GM19467 (cell line): ENCODE measurements around the gene RUNX1.

Source experiments
- ATAC-seq: cut with Tn5 transposase; IDR thresholded peaks from one replicate; pipeline ENCODE4 v1.9.1; 2021; ENCODE audit warnings: mild to moderate bottlenecking, moderate library complexity; ENCODE audit not compliant: unreplicated experiment

The RUNX1 gene

DNA sequence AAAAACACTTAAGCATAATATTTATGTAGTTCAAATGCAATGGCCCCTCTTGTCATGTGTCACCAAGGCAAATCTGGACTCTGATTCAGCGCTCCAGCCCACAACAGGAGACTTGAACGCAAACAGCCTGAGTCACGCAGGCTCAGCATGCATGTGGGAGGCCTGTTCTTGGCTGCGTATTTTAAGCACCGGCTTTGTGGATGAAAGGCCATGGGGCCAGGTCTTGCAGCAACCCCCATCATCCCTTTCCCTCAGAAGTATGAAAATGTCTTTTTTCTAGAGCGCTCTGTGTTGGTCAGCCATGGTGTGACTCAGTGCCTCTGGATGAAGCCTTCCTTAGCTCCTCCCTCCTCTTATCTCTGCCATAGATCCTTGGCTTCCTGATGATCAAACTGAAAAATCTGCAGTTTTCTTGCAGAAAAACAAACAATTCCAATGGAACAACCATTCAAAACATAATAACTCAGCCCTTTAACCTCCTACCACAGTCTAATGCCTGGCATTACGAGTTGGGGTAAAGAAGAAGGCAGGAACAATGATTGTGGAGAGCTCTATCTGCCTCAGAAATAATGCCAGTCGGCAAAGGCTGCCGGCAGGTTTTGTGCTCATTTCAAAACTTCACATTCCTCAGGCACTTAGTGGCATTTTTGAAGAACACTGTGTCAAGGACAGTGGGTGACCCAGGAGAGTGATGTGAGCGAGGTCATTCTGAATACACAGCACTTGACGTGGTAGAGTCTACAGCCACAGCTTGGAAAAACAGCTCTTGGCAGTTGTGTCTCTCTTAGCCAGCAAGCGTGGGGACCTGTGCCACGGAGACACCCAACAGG is 212.8 kb downstream of the RUNX1 start:
- ATAC-seq = no peak

DNA sequence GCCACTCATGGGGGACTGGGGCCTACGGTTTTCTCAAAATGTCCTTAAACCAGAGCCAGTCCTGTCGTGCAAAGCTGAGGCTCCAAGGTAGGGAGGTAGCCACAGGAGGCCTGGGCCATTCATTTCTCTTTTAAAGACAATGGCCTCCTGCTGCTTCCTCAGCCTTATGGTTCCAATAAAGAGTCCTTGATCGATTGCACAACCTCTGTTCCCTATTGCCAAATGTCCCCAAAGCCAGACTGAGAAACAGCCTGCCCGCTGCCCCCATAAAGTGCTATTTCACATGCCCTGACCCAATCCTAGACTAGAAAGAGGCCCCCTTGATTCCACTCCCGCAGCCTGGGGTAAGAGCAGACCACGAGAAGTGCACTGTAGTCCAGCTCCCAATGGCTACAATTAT is 213.6 kb downstream of the RUNX1 start:
- no peak for ATAC-seq

DNA sequence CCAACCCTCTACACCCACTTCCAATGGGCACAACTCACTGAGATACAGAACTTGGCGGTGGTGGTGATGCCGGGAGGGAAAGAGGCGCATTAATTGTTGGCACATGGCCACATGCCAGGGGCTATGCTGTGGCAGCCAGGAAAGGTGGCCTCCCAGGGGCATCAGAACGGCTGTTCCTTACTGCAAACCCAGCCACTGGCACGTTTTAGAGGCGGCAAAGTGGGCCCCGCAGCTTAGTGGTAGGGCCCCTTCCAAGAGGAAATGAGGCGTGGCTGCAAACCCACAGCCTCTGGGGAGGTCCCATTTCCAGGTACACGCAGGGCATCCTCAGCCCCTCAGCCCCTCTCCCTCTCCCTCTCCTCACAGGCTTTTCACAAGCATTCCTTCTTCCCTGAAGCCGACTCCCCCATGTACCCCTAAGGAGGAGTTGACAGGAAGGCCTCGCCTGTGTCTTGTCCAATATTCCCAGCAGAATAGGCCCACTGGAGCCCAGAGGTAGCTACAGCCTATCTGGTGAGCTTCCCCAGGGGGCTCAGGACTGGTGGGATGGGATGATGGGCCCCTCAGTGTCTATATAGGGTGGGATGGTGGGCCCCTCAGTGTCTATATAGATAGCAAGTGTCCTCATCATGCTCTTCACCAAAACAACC is 214.1 kb downstream of the RUNX1 start:
- no peak for ATAC-seq

DNA sequence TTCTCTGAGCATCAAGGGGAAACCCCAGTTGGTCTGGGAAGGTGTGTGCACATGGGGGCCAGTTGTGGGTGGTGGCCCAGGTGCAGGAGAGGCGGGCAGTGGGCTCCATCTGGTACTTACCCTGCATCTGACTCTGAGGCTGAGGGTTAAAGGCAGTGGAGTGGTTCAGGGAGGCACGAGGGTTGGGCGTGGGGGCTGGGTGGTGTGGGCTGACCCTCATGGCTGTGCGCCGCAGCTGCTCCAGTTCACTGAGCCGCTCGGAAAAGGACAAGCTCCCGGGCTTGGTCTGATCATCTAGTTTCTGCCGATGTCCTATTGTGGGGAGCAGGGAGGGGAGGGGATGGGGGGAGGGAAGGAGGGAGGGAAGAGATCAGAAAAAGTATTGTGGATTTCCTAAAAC is 214.8 kb downstream of the RUNX1 start:
- ATAC-seq = no peak

DNA sequence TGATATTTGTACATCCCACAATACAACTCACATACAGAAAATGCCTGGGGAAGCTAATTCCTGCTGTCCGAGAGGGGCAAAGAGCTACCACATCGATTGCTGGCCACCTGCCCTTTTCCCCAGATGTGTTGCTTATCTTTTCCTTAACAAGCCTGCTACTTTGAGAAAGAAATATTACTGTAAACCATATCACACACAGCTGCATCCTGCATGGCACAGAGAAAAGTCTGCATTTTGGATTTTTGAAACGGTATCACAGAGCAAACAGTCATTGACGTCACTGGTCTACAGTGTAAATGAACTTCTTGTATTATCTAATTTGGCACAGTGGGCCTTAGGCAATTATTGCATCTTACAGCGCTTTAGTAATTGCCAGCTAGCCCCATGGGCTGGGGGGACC is 215.6 kb downstream of the RUNX1 start:
- ATAC-seq = no peak

DNA sequence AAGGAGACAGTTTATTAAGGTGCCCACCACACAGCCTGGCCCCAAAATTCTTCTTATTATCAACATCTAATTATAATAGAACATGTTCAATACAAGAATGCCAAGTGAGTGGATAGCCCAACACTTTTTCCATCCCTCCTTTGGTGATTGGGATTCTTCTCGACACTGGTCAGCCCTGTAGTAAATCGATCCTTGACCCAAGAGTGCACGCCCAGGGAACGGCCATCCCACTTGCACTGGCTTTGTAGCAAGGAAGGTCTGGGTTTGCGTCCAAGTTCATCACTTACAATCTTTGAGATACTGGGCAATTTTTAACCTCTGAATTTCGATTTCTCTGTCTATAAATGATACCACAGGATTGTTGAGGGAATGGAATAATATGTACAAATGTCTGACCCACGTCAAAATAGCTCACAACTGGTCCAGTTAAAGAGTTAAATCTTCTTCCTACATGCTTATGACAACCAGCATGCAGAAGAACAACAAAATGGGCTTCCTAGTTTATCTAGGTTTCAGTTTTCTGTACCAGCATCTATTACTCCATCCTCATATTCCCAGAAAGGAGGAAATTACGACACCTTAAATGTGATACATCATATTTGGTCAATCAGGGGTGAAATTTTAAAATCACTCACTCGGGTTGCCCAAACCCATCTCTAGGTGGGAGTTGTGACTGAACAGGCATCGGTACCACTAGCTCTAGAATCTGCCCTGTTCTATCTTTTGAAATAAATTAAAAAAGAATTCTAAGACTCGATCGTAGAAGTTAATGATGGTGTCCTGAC is 218.5 kb downstream of the RUNX1 start:
- no peak for ATAC-seq

DNA sequence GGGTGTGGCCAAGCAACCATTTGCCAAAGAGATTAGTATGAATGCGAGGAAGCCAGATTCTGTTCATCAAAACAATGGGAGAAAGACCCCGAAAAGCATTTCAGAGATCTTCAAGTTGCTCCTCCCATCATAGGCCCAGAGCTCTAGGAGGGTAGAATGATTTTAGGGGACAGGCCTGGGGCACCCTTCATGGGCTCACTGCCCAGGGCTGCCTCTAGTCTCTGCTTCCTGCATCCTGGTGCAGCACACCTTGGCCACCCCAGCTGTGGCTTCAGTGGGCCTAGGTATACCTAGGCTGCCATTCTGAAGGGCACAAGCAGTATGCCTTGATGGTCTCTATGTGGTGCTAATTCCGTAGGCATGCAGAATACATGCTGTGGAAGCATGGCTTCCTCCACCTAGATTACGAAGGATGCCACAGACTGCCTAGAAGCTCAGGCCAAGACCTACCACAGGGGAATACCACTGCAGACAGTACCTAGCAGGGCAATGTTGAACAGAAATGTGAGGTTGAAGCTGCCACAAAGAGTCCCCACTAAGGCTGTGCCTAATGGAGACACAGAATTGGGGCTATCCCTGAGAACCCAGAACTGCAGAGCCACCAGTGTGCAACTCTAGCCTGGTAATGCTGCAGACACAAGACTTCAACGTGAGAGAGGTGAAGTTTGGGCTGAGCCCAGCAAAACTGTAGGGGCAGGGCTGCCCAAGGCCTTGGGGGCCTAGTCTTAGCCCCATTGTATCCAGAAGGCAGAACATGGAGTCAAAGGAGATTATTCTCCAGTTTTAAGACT is 221.5 kb downstream of the RUNX1 start:
- no peak for ATAC-seq

DNA sequence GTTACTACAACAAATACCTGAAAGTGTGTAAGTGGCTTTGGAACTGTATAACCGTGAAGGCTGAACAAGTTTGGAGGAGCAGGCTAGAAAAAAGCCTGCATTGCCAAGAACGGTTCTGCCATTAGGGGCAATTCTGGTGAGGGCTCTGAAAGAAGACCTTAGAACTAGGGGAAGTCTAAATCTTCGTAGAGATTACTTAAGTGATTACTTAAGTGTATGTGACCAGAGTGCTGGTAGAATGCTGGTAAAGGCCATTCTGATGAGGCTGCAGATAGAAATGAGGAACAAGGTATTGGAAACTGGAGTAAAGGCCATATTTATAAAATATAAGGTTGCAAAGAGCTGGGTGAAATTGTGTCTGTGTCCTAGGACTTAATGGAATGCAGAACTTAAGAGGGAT is 222.3 kb downstream of the RUNX1 start:
- ATAC-seq = no peak

DNA sequence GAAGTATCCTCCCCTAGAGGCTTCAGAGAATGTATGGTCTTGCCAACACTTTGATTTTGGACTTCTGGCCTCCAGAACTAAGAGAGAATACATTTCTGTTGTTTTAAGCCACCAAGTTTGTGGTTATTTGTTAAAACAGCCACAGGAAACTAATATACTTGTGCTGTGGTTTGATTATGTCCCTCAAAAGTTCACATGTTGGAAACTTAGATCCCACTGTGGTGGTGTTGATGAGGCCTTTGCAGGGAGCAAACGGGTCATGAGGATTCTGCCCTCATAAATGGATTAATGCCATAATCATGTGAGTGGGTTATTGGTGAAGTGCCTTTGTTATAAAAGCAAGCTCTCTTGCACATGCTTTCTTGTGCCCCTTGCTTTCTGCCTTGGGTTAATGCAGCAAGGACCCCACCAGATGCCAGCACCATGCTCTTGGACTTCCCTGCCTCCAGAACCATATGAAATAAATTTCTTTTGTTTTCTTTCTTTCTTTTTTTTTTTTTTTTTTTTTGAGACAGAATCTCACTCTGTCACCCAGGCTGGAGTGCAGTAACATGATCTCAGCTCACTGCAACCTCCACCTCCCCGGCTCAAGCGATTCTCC is 223.1 kb downstream of the RUNX1 start:
- ATAC-seq = no peak

DNA sequence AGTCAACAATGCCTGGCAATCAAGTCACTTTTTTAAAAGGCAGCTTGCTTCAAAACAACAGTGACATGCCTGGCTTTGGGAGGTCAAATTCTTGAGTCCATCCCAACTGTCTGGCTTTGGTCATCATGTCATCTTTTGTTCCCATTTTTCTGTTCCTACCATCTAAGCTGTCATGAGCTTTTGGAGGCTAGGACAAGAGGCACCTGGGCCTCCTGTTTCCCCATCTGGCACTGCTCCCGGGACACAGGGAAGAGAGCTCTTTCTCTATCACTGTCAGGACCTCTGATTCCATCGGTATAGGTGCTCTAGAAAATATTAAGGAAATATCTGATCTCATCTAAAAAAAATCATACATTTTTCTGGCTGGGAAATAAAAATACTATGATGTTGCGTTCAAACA is 224.0 kb downstream of the RUNX1 start:
- no peak for ATAC-seq

DNA sequence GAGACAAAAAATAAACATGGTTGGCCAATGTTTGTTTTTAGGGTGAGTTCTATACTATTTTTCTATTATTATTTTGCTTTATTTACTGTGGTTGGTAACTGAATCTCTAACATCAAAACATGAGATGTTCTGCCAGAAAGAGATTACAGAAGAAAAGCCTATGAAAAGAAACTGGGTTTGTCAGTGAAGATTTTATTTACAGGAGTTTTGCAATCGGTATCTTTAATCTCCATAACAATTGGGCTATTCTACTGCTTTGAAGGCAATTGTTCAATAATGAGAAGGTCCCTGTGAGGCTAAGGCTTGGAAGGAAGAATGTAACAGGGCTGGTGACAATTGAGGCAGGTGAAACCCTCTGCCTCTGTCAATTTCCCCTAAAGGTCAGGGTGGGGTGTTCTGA is 224.8 kb downstream of the RUNX1 start:
- no peak for ATAC-seq

DNA sequence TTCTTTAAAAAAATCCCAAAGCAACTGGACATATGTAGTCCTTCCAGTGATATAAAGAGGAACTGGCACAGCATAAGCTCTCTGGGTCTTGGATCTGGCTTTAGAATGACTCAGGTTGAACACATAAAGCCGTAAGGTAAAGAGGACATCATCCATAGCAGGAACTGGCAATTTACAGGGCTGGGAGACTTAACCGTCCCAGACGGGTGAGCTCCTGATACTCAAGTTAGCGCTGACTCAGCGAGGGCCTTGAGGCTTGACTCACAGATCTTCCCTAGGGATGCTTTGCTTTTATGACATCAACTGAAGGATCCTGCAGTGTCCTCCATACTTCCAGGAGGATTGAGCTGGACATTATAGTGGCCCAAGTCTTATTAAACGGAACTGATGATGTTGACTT is 226.2 kb downstream of the RUNX1 start:
- ATAC-seq = no peak

DNA sequence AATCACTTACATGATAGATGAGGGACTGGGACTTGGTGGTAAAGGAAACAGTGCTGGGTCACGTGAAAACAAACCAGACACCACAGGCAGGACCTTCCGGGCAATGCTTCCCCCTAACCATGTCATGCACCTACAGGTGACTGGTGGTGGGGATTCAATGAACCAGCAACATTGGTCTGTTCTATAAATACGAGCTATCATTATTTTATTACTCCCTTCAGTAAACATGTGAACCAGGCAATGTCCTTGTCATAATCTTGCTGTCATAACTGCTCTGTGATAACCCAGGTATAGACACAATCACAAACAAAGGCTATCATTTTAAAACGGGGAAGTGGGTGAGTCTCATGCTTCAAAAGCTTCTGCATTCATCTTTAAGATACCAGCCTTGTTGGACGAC is 226.9 kb downstream of the RUNX1 start:
- ATAC-seq = no peak

DNA sequence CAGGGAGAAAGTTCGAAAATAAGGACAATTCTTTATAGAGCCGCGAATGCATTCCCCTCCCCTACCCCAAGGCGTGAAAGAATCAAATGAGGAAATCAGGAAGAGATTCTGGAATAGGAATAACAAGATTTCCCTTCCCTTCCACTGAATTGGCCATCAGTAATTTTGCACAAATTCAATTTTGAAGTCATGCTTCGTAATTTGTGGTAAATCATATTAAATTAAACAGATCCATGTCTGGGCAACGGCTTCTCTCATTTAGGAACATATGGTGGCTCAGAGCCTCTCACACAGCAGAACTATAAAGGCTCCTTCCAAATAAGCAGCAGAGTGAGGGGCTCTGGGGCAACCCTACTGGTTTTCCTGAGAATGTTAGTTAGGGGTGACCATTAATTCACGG is 227.4 kb downstream of the RUNX1 start:
- ATAC-seq = no peak

DNA sequence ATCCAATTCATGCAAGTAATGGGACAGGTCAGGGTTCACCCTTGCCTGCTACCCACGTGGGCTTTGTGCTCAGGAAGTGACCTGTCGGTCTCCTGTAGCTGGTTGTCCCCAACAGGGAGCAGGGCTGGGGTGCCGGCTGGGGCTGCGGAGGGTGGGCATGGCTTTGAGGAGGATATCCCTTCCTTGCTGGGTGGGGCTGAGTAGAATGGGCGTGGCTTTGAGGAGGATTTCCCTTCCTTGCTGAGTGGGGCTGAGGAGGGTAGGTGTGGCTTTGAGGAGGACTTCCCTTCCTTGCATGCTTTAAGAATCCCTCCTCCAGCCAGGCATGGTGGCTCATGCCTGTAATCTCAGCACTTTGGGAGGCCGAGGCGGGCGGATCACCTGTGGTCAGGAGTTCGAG is 229.1 kb downstream of the RUNX1 start:
- ATAC-seq = no peak

DNA sequence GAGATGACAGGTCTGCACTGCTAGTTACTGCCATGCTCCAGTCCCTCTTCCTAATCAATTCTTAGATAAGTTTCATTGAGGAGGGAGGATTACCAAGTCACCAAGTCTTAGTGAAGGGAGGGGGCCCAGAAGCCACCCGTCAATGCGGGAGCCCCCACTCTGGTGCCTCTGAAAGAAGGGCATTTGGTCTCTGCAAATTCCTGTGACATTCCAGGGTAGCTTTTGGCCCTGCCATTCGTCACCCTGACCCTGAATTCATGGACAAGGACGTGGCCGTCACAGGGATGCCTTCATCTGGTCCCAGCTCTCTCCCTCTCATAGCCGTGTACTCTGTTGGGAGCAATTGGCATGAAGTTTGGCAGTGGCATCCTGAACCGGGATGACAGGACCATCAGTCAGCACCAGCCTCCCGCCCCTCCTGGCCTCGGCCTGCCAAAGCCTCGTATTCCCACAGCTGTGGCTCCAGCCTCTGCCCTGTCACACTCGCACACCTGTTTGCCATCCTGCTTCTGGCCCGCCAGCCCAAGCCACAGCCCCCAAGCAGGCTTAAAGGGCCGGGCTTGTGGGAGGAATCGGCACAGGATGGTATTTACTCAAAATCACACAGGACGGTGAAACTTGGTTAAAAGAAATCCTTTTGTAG is 229.6 kb downstream of the RUNX1 start:
- ATAC-seq = no peak

DNA sequence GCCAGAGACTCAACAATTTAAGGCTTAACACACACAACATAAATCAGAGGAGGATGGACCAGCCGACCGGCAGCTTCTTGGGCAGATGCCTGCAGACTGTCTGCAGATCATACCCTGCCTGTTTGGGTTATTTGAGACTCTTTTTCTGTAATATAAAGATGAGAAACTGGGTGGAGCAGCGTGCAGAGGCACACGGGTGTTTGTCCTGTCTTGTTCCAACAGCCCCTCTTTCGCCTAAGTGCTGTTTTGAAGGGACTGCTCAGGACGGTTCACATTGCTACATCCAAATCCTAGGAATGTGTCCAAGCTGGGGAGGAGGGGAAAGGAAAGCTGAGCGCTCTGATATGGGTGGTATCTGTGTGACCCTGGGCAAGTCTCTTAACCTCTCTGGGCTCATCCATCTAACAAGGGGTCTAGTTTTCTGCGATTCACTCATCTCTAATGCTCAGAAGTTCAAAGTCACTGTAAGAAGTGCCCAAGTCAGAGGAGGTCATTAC is 230.4 kb downstream of the RUNX1 start:
- no peak for ATAC-seq

DNA sequence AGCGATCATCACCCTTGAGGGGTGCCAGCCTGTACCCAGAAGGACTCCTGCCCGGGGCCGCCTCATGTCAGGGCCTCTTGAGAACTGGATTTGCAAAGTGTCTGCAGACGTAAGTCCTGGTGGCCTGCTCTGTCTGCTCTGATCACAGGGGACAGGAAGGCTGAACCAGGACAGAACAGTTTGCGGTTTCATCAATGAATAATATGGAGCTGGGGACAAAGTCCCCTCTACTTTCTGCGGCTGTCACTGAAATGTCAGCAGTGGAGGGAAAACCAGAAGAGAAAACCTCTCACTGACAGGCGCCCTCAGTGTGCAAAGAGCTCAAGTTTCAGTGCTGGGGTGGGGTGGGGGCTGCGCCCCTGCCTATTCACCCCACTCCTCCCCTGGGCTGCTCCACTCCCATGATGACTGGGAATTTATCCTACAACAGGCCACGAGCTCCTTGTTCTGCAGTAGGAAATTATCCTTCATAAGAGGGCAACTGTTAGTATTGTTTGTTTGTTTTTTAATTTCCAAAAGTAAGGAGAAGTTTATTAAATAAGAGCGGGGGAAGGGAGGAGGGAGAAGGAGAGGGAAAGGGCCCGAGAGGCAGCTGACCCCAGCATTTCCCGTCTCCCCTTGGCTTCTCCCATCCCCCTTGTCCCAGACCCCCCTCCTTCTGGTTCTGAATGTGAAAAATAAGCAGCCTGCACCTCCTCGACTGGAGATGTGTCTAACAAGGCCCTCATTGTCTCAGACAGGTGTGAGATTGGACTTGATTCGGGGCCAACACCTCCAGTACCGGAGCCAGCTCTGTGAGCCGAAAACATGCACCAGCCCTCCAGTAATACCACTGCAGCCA is 231.1 kb downstream of the RUNX1 start:
- ATAC-seq = no peak
